ENCODE measurements around the gene GRIA4.

GRIA4 gene

GRCh38 chr11:105609832-105610781 is at the start of gene GRIA4:
GRIA4 (plus strand) TSS chr11:105610073; CDS start chr11:105610998, 925 bp downstream.
- DNase-seq (ENCODE audit: low spot score), result no peak

GRCh38 chr11:105573091-105573490 is 36.8 kb upstream of the GRIA4 start:
- DNase-seq (ENCODE audit: low spot score), result no peak

- no peak for DNase-seq (ENCODE audit: low spot score)
Measured at GRCh38 chr11:105574974-105575373, 34.9 kb upstream of the GRIA4 start.

GRCh38 chr11:105577641-105578040 is 32.2 kb upstream of the GRIA4 start:
- peak; percentile 9 for DNase-seq (ENCODE audit: low spot score)

- no peak for DNase-seq (ENCODE audit: low spot score)
Measured at GRCh38 chr11:105579111-105579510, 30.8 kb upstream of the GRIA4 start.

- DNase-seq (ENCODE audit: low spot score), result no peak
Measured at GRCh38 chr11:105582497-105582896, 27.4 kb upstream of the GRIA4 start.

- DNase-seq (ENCODE audit: low spot score), result no peak
Measured at GRCh38 chr11:105588001-105588400, 21.9 kb upstream of the GRIA4 start.

GRCh38 chr11:105589346-105589745 is 20.5 kb upstream of the GRIA4 start:
- no peak for DNase-seq (ENCODE audit: low spot score)

GRCh38 chr11:105592035-105592434 is 17.8 kb upstream of the GRIA4 start:
- DNase-seq (ENCODE audit: low spot score), result no peak

- no peak for DNase-seq (ENCODE audit: low spot score)
Measured at GRCh38 chr11:105598371-105598770, 11.5 kb upstream of the GRIA4 start.

- DNase-seq (ENCODE audit: low spot score), result no peak
Measured at GRCh38 chr11:105603156-105603555, 6.7 kb upstream of the GRIA4 start.

GRCh38 chr11:105609341-105609781 is 512 bp upstream of the GRIA4 start:
- DNase-seq (ENCODE audit: low spot score), result peak; percentile 37

GRCh38 chr11:105610871-105611571 is 1.1 kb downstream of the GRIA4 start:
- DNase-seq (ENCODE audit: low spot score), result no peak

GRCh38 chr11:105611572-105612441 is 1.9 kb downstream of the GRIA4 start:
- DNase-seq (ENCODE audit: low spot score), result no peak

- DNase-seq (ENCODE audit: low spot score), result no peak
Measured at GRCh38 chr11:105612771-105613170, 2.9 kb downstream of the GRIA4 start.

- DNase-seq (ENCODE audit: low spot score), result no peak
Measured at GRCh38 chr11:105613183-105613582, 3.3 kb downstream of the GRIA4 start.

- DNase-seq (ENCODE audit: low spot score), result no peak
Measured at GRCh38 chr11:105618343-105618955, 8.6 kb downstream of the GRIA4 start.

GRCh38 chr11:105619556-105619955 is 9.7 kb downstream of the GRIA4 start:
- no peak for DNase-seq (ENCODE audit: low spot score)

- no peak for DNase-seq (ENCODE audit: low spot score)
Measured at GRCh38 chr11:105622016-105622415, 12.1 kb downstream of the GRIA4 start.

GRCh38 chr11:105632316-105632715 is 22.4 kb downstream of the GRIA4 start:
- no peak for DNase-seq (ENCODE audit: low spot score)

GRCh38 chr11:105635466-105635865 is 25.6 kb downstream of the GRIA4 start:
- DNase-seq (ENCODE audit: low spot score), result no peak

- DNase-seq (ENCODE audit: low spot score), result no peak
Measured at GRCh38 chr11:105636496-105636895, 26.6 kb downstream of the GRIA4 start.
